Vagina (tissue), 2 donors: ENCODE results near the gene OTUB1.

ENCODE experiments used
- CTCF ChIP-seq, 3 experiments: fragments of 450-650 bp in 2 of 3; fragments of 200-600 bp in 1 of 3; sonication (generic) in 1 of 3; IDR thresholded peaks; one replicate each; pipeline ENCODE4 v1.5.1; 2017 to 2019; ENCODE audit warnings: antibody characterized with exemption in 3 of 3, mild to moderate bottlenecking in 2 of 3, moderate library complexity in 2 of 3
- POLR2A ChIP-seq, 2 donors: fragments of 450-650 bp; IDR thresholded peaks; one replicate each; pipeline ENCODE4 v1.6.1; 2017; ENCODE audit warnings: antibody characterized with exemption in 2 of 2, mild to moderate bottlenecking in 2 of 2, moderate library complexity in 2 of 2
- POLR2AphosphoS5 ChIP-seq, 2 donors: sonication (generic); formaldehyde crosslinking; IDR thresholded peaks; one replicate each; pipeline ENCODE4 v1.9.0; 2017; ENCODE audit warnings: antibody characterized with exemption in 2 of 2, mild to moderate bottlenecking in 2 of 2, low read depth in 1 of 2; ENCODE audit not compliant: insufficient read depth in 1 of 2

DNA sequence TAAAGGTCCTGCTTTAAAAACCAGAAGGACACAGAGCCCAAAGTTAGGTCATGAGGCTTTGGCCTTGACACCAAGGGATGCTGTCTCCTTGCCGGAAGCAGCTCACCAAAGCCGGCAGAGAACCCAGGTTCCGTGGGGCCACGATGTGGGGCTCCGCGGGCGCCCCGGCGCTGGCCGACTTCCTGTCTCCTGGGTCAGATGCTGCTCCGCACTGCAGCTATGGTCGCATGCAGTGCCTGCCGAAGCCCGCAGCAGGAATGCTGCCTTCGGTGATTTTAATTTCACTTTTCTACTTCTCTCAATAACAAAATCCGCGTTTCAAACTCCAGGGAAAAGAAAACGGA is 454 bp upstream of the OTUB1 start:
- TF ChIP-seq POLR2AphosphoS5 (IDR thresholded peaks at IDR 0.05; ENCODE audit: insufficient read depth in 1 of 2, low read depth in 1 of 2) (no peak), CTCF (IDR thresholded peaks at IDR 0.05) (no peak), POLR2A (IDR thresholded peaks at IDR 0.05) (no peak)
